ENCODE data around the gene BDKRB2. TPM values are rescaled to one million over a fixed set of nuclear protein-coding genes. Genes with fewer than 3 reads are reported as not detected.

Gene BDKRB2
- total RNA-seq, 1 experiment from 2014 or later = not detected

- Histone ChIP-seq H3K4me1 (peaks cover 4% of the 10 kb centered on the region; the same call in 1 of the 2 replicates), H3K4me3 (no peak overlapping the region), H3K27me3 (no peaks in the 10 kb centered on the region), H3K27ac (no peak overlapping the region), H3K9me3 (replicated peaks) (no peaks in the 10 kb centered on the region), H3K36me3 (no peaks in the 10 kb centered on the region)
- DNase-seq = no peak
These were observed 2.1 kb upstream of the BDKRB2 start for GRCh38 chr14:96202441-96203094.

DNA sequence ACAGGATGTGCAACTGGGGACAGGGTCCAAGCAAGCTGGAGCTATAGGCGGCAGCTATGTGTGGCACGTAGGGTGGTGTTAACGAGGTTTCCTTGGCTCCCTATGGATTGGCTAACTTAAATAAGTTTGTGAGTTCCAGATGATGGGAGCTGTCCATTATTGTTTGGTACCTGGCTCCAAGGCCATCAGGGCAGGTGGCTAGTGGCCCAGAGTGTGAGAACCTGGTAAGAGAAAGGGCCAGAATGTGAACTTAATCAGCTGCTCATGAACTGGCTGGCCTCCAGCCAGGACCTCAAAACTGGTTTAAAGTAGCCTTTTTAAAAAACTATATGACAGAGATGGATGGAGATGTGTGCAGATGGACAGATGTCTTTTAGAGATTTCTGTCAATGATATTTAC lies 1.5 kb upstream of the BDKRB2 start:
- H3K27ac ChIP-seq = no peak overlapping the region
- no peaks in the 10 kb centered on the region for H3K27me3 ChIP-seq

GRCh38 chr14:96203635-96204034 lies 1.0 kb upstream of the BDKRB2 start:
- H3K36me3 ChIP-seq = no peaks in the 10 kb centered on the region
- no peaks in the 10 kb centered on the region for H3K9me3 ChIP-seq (replicated peaks)
- no peak overlapping the region for H3K4me3 ChIP-seq
- H3K27ac ChIP-seq = no peak overlapping the region
- DNase-seq = peak in 1 of 2 experiments; percentile 22
- peaks cover 4% of the 10 kb centered on the region; the same call in 1 of the 2 replicates for H3K4me1 ChIP-seq
- no peaks in the 10 kb centered on the region for H3K27me3 ChIP-seq

More for the DNA sequence above, 1.5 kb upstream of the BDKRB2 start:
- no peak for DNase-seq
- no peaks in the 10 kb centered on the region for H3K9me3 ChIP-seq (replicated peaks)
- H3K4me3 ChIP-seq = no peak overlapping the region
- peaks cover 4% of the 10 kb centered on the region; the same call in 1 of the 2 replicates for H3K4me1 ChIP-seq
- no peaks in the 10 kb centered on the region for H3K36me3 ChIP-seq

GRCh38 chr14:96205059-96205977 lies 679 bp downstream of the BDKRB2 start:
- peaks cover 4% of the 10 kb centered on the region; the same call in 1 of the 2 replicates for H3K4me1 ChIP-seq
- H3K9me3 ChIP-seq (replicated peaks) = no peaks in the 10 kb centered on the region
- no peaks in the 10 kb centered on the region for H3K27me3 ChIP-seq
- H3K4me3 ChIP-seq = peak overlapping the region; percentile 45
- no peaks in the 10 kb centered on the region for H3K36me3 ChIP-seq
- DNase-seq = no peak
- H3K27ac ChIP-seq = no peak overlapping the region

DNA sequence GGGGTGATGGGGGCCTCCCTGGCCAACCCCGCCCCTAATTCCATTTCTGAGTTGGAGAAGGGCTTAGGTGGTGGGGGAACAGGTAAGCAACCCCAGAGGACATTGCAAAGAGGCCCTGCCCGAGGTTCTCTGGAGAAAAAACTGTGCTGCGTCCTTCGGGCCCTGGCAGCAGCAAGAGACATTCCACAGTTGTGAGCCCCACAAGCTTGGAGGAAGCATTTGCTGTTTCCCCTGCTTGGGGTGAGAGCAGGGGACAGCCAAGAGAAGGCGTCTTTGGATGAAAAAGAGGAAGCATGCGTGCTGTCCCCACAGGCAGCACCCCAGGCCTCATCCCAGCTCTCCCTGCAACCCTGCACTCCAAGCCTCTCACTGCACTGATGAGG lies 1.3 kb downstream of the BDKRB2 start:
- H3K27me3 ChIP-seq = no peaks in the 10 kb centered on the region
- H3K4me3 ChIP-seq = no peak overlapping the region
- no peaks in the 10 kb centered on the region for H3K9me3 ChIP-seq (replicated peaks)

GRCh38 chr14:96206461-96206860 lies 1.8 kb downstream of the BDKRB2 start:
- Histone ChIP-seq H3K4me3 (no peak overlapping the region), H3K27me3 (no peaks in the 10 kb centered on the region), H3K9me3 (replicated peaks) (no peaks in the 10 kb centered on the region), H3K36me3 (no peaks in the 10 kb centered on the region), H3K27ac (no peak overlapping the region), H3K4me1 (peaks cover 4% of the 10 kb centered on the region; the same call in 1 of the 2 replicates)
- DNase-seq = no peak

More for the DNA sequence above, 1.3 kb downstream of the BDKRB2 start:
- DNase-seq = no peak
- Histone ChIP-seq H3K27ac (no peak overlapping the region), H3K4me1 (peaks cover 4% of the 10 kb centered on the region; the same call in 1 of the 2 replicates), H3K36me3 (no peaks in the 10 kb centered on the region)

DNA sequence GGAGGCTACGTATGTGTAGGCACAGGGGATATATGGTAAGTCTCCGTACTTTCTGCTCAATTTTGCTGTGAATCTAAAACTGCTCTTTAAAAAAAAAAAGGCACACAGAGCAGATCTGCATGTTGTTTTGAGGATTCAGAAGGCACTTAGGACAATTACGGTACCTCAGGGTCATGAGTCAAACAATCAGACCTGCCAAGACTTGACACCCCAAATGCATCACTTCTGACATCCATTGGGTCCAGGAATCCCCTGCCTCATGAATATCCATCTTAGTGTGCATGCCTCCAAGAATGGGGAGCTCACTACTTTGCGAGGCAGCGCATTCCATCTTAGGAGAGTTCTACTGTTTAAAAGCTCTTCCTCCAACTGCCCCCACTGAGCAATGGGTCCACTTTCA lies 3.0 kb downstream of the BDKRB2 start:
- Histone ChIP-seq H3K4me3 (no peak overlapping the region), H3K27me3 (no peaks in the 10 kb centered on the region)

GRCh38 chr14:96208739-96209138 lies 4.1 kb downstream of the BDKRB2 start:
- H3K4me1 ChIP-seq = peaks cover under 1% of the 10 kb centered on the region; the same call in 1 of the 2 replicates
- H3K27me3 ChIP-seq = no peaks in the 10 kb centered on the region
- no peaks in the 10 kb centered on the region for H3K36me3 ChIP-seq
- no peaks in the 10 kb centered on the region for H3K9me3 ChIP-seq (replicated peaks)
- no peak overlapping the region for H3K27ac ChIP-seq
- DNase-seq = no peak
- no peak overlapping the region for H3K4me3 ChIP-seq

More for the DNA sequence above, 3.0 kb downstream of the BDKRB2 start:
- Histone ChIP-seq H3K9me3 (replicated peaks) (no peaks in the 10 kb centered on the region), H3K27ac (no peak overlapping the region), H3K4me1 (peaks cover 4% of the 10 kb centered on the region; the same call in 1 of the 2 replicates), H3K36me3 (no peaks in the 10 kb centered on the region)
- DNase-seq = no peak

GRCh38 chr14:96212140-96212539 lies 7.5 kb downstream of the BDKRB2 start:
- no peak overlapping the region for H3K4me3 ChIP-seq
- H3K4me1 ChIP-seq = no peaks in the 10 kb centered on the region
- no peaks in the 10 kb centered on the region for H3K36me3 ChIP-seq
- H3K27me3 ChIP-seq = no peaks in the 10 kb centered on the region
- H3K27ac ChIP-seq = no peak overlapping the region
- DNase-seq = no peak
- no peaks in the 10 kb centered on the region for H3K9me3 ChIP-seq (replicated peaks)

DNA sequence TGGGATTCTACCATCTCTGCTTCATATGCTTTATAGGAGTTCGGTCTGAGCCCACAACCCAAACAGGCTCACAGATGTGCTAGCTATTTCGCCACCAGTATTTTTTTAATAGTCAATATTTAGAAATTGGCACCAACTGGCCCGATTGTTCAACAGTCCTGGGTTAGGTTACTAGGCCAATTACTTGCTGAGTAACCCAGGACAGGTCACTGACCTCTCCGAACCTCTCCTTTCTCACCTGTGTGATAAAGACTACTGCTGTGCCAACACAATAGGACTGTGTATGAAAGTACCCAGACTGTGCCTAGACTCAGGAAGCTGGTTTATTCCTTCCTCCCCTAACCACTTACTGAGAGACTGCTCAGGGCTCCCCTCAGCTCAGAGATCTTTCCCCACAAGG lies 8.3 kb downstream of the BDKRB2 start:
- Histone ChIP-seq H3K36me3 (no peaks in the 10 kb centered on the region), H3K4me3 (no peak overlapping the region), H3K27ac (no peak overlapping the region), H3K4me1 (no peaks in the 10 kb centered on the region), H3K27me3 (no peaks in the 10 kb centered on the region), H3K9me3 (replicated peaks) (no peaks in the 10 kb centered on the region)
- no peak for DNase-seq

DNA sequence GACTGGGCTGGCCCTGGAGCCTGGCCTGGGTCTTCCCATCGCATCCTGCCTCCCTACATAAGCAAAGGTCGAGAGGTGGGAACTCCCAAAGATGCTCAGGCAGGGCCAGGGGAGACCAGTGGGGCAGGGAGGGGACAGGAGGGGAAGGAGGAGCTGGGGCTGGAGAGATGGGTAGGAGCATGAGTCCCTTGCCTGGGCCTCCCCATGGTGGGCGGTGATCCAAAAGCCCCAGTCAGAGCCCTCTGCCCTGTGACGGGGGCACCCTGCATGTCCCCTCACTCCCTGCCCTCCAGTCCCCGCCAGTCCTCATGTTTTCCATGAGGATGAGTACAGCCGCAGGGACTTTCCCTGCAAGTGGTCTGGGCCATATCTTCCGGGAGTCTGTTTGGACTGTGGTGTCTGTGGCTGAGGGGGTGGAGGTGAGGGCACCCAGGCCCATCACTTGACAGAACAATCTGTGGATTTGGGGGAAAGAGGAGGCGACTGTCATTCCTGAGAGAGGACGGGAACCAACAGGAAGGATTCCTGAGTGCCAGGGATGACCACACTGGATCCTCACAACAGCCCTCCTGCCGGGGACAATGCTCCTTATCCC lies 9.3 kb downstream of the BDKRB2 start:
- Histone ChIP-seq H3K4me1 (no peaks in the 10 kb centered on the region), H3K27me3 (no peaks in the 10 kb centered on the region), H3K9me3 (replicated peaks) (no peaks in the 10 kb centered on the region), H3K36me3 (no peaks in the 10 kb centered on the region), H3K4me3 (no peak overlapping the region), H3K27ac (no peak overlapping the region)
- no peak for DNase-seq

DNA sequence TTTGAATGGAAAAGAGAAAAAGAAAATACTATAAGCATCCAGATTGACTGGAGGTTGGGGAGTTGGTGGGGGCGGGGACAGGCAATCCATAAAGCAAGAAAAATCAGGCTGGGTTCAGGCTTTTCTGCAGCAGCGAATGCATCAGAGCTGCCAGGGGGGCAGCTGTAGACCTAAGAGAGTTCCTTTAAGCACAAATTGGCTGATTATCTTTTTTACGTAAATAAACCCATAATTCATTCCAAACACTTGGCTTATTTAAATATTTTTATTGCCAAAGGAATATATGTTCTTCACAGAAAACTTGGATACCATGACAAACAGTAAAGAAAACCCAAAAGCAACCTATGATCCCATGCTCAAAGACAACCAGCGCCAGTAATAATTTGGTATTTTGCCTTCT lies 10.2 kb downstream of the BDKRB2 start:
- no peak overlapping the region for H3K4me3 ChIP-seq
- no peaks in the 10 kb centered on the region for H3K27me3 ChIP-seq
- H3K27ac ChIP-seq = no peak overlapping the region
- no peaks in the 10 kb centered on the region for H3K4me1 ChIP-seq
- H3K36me3 ChIP-seq = no peaks in the 10 kb centered on the region
- no peak for DNase-seq
- H3K9me3 ChIP-seq (replicated peaks) = no peaks in the 10 kb centered on the region

- Histone ChIP-seq H3K36me3 (no peaks in the 10 kb centered on the region), H3K9me3 (replicated peaks) (no peaks in the 10 kb centered on the region), H3K4me1 (no peaks in the 10 kb centered on the region), H3K27me3 (no peaks in the 10 kb centered on the region), H3K27ac (no peak overlapping the region), H3K4me3 (no peak overlapping the region)
- no peak for DNase-seq
These were observed 11.0 kb downstream of the BDKRB2 start for GRCh38 chr14:96215452-96216244.

GRCh38 chr14:96216627-96217026 lies 12.0 kb downstream of the BDKRB2 start:
- Histone ChIP-seq H3K9me3 (replicated peaks) (no peaks in the 10 kb centered on the region), H3K4me3 (no peak overlapping the region), H3K27me3 (no peaks in the 10 kb centered on the region), H3K36me3 (no peaks in the 10 kb centered on the region), H3K27ac (no peak overlapping the region), H3K4me1 (no peaks in the 10 kb centered on the region)
- DNase-seq = no peak

Data from SJCRH30 (cell line).